Measurements from ENCODE around the gene LTBP3.

GRCh38 chr11:65579291-65579690 lies 21.1 kb upstream of the LTBP3 start:
- TF ChIP-seq CTCF (conservative IDR thresholded peaks at IDR 0.05; ENCODE audit: low read length) (no peak), EZH2phosphoT487 (IDR thresholded peaks at IDR 0.05; ENCODE audit: borderline replicate concordance) (no peak)
